NB4 (cell line): ENCODE measurements around the gene IZUMO2.

Experiments
- DNase-seq: peaks from one replicate; pipeline ENCODE4 v3.0.0; 2010; ENCODE audit warnings: low read depth
- H3K4me3 ChIP-seq: one replicate; pipeline ENCODE4 v1.5.1; 2011; ENCODE audit warnings: mild to moderate bottlenecking, low read depth, low read length, moderate library complexity
- CTCF ChIP-seq: IDR thresholded peaks from one replicate; pipeline ENCODE4 v1.5.1; 2012; ENCODE audit warnings: low read depth, low read length
- MAX ChIP-seq: IDR thresholded peaks from 2 replicates; pipeline ENCODE4 v1.6.1; 2011; ENCODE audit warnings: low read depth, low read length
- MYC ChIP-seq: IDR thresholded peaks from 2 replicates; pipeline ENCODE4 v1.6.1; 2011; ENCODE audit warnings: low read depth, low read length
- POLR2A ChIP-seq: IDR thresholded peaks from 2 replicates; pipeline ENCODE4 v1.6.1; 2011; ENCODE audit warnings: mild to moderate bottlenecking; ENCODE audit not compliant: insufficient read length; ENCODE audit errors: extremely low read depth

The IZUMO2 gene

DNA sequence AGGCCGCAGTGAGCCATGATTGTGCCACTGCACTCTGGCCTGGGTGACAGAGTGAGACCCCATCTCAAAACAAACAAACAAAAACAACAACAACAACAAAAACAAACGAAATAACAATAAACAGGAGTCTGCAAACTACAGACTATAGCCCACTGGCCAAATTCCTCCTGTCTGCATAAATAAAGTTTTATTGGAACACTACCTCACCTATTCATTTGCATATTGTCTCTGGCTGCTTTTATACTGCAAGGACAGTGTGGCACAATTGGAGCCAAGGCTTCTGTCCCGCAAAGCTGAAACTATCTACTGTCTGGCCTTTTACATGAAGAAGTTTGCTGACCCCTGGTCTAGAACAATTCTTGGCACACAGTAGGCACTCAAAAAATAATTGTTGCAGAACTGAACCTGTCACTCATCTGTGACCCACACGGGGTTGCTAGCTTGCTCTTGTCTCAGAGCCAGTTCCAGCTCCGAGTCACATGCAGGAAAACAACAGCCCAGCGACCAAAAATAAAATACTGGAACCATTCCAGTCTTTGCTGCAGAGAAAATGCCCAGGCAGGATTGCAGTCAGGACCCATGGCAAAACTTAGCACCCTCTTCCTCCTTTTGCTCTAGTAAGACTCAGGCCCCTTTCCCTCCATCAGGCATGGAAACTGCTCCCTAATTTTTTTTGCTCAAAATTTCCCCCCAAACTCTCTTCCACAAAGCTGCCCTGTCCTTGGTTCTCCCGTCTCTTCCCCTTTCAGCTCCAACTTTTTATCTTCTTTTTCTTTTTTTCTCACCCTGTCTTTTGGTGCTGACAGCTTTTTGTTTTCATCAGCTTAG is 35.6 kb upstream of the IZUMO2 start:
- H3K4me3 ChIP-seq = no peak overlapping the region
- no peak for DNase-seq
- TF ChIP-seq CTCF = no peak
- TF ChIP-seq MYC = no peak
- TF ChIP-seq MAX = no peak
- TF ChIP-seq POLR2A = no peak

DNA sequence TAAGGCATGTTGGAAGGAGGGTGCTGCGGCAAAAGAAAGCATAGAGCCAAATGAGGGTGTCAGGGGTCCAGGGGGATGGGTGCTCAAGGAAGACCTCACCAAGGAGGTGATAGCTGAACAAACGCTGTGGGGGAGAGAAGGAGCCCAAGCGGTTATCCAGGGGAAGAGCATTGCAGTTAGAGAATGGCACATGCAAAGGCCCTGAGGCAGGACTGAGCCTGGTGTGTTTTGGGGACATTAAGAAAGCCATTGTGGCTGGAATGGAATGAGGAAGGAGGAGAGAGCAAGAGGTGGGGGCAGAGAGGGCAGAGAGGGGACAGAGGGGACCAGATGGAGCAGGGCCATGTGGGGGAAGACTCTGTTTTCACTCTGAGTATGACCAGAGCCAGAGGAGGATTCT is 34.3 kb upstream of the IZUMO2 start:
- no peak for TF ChIP-seq POLR2A
- no peak for TF ChIP-seq CTCF
- no peak for TF ChIP-seq MAX
- TF ChIP-seq MYC = no peak
- H3K4me3 ChIP-seq = no peak overlapping the region
- no peak for DNase-seq

DNA sequence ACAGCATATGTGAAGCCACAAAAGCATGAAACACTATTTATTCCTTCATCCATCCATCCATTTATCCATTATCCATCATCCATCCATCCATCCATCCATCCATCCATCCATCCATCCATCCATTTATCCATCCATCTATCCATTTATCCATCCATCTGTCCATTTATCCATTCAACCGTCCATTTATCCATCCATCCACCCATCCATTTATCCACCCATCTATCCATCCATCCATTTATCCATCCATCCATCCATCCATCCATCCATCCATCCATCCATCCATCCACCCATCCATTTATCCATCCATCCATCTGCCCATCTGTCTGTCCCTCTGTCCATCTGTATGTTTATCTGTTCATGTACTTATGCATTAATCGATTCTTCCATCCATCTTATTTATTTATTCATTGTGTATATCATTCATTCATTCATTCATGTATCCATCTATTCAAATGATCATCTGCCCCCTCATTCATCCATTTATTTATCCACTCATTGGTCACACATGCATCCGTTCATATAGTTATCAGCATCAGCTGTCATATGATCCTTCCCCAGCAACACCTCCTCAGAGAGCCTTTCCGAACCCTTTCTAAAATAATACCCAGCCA is 33.3 kb upstream of the IZUMO2 start:
- TF ChIP-seq MAX (no peak), MYC (no peak), POLR2A (no peak), CTCF (no peak)
- H3K4me3 ChIP-seq = no peak overlapping the region
- DNase-seq = no peak

DNA sequence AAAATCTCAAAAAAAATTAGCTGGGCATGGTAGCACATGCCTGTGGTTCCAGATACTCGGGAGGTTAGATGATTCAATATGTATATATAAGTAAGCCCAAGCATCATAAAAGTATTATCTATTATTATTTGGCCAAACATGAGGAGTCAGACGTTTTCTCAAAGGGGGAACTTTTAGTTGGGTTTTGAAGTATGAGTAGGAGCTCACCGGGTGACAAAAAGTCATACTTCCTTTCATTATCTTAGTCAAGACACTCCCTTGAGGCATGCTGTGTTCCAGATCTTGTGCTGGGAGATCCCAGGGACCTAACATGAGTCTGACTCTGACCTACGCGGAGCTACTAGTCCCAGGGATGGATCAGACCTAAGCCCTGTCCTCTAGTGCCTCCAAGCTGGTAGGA is 32.1 kb upstream of the IZUMO2 start:
- no peak for DNase-seq
- no peak for TF ChIP-seq MAX
- TF ChIP-seq MYC = no peak
- TF ChIP-seq CTCF = no peak
- TF ChIP-seq POLR2A = no peak
- H3K4me3 ChIP-seq = no peak overlapping the region

GRCh38 chr19:50192463-50193211 is 29.6 kb upstream of the IZUMO2 start:
- no peak for DNase-seq
- TF ChIP-seq MYC = no peak
- TF ChIP-seq CTCF = no peak
- TF ChIP-seq MAX = no peak; the same call in 1 of the 2 replicates
- TF ChIP-seq POLR2A = no peak
- no peak overlapping the region for H3K4me3 ChIP-seq
